ENCODE measurements around the gene IAH1.

DNA sequence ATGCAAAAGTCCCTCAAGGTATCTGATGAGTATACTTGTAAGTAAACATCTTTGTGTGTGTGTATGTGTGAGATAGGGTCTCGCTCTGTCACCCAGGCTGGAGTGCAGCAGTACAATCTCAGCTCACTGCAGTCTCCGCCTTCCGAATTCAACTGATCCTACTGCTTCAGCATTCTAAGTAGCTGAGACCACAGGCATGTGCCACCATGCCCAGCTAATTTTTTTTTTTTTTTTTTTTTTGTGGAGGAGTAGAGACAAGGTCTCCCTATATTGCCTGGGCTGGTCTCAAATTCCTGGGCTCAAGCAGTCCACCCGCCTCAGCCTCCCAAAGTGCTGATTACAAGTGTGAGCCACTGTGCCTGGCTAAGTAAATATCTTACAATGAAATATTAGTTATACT is 58.1 kb downstream of the IAH1 start:
- TF ChIP-seq, protein P1, sequence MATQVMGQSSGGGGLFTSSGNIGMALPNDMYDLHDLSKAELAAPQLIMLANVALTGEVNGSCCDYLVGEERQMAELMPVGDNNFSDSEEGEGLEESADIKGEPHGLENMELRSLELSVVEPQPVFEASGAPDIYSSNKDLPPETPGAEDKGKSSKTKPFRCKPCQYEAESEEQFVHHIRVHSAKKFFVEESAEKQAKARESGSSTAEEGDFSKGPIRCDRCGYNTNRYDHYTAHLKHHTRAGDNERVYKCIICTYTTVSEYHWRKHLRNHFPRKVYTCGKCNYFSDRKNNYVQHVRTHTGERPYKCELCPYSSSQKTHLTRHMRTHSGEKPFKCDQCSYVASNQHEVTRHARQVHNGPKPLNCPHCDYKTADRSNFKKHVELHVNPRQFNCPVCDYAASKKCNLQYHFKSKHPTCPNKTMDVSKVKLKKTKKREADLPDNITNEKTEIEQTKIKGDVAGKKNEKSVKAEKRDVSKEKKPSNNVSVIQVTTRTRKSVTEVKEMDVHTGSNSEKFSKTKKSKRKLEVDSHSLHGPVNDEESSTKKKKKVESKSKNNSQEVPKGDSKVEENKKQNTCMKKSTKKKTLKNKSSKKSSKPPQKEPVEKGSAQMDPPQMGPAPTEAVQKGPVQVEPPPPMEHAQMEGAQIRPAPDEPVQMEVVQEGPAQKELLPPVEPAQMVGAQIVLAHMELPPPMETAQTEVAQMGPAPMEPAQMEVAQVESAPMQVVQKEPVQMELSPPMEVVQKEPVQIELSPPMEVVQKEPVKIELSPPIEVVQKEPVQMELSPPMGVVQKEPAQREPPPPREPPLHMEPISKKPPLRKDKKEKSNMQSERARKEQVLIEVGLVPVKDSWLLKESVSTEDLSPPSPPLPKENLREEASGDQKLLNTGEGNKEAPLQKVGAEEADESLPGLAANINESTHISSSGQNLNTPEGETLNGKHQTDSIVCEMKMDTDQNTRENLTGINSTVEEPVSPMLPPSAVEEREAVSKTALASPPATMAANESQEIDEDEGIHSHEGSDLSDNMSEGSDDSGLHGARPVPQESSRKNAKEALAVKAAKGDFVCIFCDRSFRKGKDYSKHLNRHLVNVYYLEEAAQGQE (IDR thresholded peaks at IDR 0.05; ENCODE audit: unreplicated experiment): no peak
- TF ChIP-seq, protein P2, sequence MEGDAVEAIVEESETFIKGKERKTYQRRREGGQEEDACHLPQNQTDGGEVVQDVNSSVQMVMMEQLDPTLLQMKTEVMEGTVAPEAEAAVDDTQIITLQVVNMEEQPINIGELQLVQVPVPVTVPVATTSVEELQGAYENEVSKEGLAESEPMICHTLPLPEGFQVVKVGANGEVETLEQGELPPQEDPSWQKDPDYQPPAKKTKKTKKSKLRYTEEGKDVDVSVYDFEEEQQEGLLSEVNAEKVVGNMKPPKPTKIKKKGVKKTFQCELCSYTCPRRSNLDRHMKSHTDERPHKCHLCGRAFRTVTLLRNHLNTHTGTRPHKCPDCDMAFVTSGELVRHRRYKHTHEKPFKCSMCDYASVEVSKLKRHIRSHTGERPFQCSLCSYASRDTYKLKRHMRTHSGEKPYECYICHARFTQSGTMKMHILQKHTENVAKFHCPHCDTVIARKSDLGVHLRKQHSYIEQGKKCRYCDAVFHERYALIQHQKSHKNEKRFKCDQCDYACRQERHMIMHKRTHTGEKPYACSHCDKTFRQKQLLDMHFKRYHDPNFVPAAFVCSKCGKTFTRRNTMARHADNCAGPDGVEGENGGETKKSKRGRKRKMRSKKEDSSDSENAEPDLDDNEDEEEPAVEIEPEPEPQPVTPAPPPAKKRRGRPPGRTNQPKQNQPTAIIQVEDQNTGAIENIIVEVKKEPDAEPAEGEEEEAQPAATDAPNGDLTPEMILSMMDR (conservative IDR thresholded peaks at IDR 0.05; ENCODE audit: low read depth in 2 of 2): no peak
- no peak for TF ChIP-seq EZH2 (IDR thresholded peaks at IDR 0.05; ENCODE audit: low read depth, unreplicated experiment)
- no peak for TF ChIP-seq EZH2phosphoT487 (IDR thresholded peaks at IDR 0.05; ENCODE audit: unreplicated experiment)
- no peak for TF ChIP-seq CREB1 (CRISPR knock-in tag; IDR thresholded peaks at IDR 0.05; ENCODE audit: low read depth)
